GM21423 (cell line): ENCODE data around the gene STUB1.

Source experiments
- ATAC-seq: cut with Tn5 transposase; IDR thresholded peaks from one replicate; pipeline ENCODE4 v1.9.1; 2021; ENCODE audit warnings: mild to moderate bottlenecking, moderate library complexity; ENCODE audit not compliant: unreplicated experiment

The STUB1 gene

DNA sequence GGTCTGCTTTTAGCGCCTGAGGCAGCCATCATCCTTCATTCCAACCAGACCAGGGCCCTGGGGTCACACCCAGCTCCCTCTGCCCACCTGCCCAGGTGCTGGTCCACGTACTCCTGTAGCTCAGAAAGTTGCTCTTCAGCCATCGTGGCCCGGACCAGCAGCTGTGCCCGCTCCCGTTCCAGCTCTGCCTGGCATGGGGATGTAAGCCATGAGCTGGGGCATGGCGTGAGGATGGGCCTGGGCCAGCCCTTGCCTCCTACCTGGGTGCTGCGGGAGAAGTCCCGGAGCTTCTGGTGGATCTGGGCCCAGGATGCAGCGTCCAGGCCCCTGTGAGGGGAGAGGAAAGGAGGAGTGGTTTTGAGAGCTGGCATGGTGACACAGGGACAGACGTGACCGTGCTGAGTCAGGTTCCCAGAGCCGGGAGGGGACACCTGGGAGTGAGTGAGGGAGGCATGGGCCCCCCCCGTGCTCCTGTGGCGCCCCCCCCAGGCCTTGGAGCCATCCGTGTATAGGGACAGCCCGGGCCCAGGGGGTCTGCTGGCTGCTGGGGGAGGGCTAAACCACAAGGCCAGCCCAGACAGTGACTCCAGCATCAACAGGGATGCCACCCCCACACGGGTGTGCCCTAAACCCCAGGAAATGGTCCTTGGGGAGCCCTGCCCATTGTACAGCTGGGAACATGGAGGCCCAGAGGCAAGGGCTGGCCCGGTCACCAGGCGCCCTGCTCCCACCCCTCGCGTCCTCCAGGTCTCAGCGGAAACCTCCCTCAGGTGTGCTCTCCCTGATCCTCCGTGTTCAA, 42.8 kb downstream of the STUB1 start:
- ATAC-seq = no peak

DNA sequence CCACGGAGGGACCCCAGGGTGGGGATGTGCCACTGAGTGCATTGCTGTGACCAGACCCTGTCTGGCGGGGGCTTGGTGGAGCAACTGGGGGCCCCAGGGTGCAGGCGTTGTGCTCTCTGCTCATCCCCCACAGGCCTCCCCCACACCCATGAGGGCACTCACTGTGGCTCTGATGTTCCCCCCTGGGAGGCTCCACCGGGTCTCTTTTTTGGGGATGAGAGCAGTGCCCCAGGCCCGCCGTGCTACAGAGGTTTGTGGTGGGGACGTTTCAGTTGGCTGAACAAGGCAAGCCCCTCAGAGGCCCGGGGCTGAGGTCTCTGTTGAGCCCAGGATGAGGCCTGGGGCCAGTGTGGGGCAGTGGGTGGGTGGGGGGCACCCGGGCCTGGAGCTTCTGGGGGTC, 43.5 kb downstream of the STUB1 start:
- no peak for ATAC-seq

DNA sequence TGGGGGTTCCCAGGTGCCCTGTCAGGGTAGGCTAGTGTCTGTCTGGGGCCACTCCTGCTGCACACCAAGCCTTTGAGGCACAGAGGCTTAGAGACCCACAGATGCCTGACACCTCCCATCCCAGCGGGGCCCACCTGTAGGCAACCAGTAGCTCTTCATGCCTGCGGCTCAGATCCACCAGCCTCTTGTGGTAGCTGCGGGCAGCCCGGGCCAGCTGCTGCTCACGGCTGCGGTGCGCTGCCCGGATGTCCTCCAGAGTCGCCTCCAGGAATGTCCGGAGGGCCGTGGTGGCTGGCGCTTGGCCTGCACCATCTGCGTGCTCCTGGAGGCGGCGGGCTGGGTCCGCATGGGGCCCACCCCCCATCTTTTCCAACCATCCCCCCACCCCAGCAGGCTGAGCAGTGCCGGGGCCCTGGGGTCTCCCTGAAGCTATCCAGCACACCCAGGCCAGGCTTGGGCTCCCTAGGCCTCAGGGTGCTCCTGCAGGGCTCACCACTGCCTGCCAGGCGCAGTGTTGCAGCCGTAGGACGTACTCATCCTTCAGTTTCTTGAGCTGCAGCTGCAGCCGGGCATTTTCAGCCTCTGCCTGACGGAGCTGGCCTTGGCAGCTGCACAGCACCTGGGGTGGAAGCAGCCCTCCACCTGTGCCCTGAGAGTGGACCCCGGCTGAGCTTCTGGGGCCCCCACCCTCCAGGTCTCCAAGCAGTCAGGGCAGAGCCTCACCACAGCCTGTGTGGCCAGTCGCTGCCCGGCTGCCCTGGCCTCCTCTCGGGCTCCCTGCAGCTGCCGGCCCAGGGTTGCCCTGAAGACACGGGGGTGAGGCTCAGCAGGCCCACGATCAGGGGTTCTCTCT, 44.2 kb downstream of the STUB1 start:
- ATAC-seq = no peak

DNA sequence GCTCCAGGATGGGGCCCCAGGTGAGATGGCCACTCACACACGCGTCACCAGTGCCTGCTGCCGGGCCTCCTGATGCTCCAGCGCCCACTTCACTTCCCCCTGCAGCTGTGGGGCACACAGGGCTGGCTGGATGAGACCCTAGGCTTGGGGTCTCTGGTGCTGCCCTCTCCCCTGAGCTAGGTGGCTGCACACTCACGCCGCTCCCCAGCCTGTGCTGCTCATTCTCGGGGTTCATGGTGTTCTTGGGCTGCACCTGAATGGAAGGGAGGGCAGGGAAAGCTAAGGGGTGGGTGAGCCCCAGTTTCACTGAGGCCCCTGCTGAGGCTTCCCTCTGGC, 44.8 kb downstream of the STUB1 start:
- no peak for ATAC-seq

DNA sequence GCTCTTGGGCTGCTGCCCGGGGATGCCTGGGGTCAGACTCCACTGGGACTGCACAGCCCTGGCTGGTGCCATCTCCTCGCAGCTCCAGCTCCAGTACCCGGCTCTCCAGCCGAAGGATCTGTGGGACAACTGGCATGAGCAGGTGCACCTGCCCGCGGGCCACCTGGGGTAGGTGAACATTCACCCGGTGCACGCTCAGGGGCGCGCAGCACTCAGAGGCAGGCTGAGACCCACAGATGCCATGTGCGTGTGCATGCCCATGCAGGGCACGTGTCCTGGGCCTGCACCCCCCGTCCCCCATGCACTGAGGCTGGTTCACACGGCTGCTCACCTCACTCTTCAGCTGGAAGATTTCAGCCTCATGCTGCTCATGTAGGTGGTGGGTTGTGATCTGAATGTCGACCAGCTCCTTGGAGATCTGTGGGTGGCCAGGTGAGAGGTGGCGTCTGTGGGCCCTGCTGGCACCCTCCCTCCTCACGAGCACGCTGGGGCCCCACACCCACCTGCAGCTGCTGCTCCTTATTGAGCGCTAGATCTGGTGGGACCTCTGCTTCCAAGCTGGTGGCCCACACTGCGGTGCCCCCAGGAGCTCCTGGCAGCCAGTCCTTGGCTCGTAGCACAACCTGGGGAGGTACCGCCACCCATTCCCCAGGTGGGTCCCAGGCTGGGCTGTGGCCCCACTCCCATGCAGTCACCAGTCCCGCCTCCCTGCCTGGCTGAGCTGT, 45.4 kb downstream of the STUB1 start:
- no peak for ATAC-seq

DNA sequence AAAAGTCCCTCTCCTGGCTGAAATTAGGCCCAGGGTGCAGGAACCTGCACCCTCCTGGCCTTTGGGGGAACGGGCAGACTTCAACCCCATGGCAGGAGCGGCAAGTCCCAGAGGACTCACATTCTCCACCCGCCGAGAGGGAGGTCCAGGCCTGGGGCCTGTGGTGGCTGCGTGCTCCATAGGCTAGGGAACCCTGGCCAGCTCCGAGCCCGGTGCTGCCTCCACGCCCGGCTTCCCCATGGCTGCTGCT, 45.9 kb downstream of the STUB1 start:
- ATAC-seq = no peak

DNA sequence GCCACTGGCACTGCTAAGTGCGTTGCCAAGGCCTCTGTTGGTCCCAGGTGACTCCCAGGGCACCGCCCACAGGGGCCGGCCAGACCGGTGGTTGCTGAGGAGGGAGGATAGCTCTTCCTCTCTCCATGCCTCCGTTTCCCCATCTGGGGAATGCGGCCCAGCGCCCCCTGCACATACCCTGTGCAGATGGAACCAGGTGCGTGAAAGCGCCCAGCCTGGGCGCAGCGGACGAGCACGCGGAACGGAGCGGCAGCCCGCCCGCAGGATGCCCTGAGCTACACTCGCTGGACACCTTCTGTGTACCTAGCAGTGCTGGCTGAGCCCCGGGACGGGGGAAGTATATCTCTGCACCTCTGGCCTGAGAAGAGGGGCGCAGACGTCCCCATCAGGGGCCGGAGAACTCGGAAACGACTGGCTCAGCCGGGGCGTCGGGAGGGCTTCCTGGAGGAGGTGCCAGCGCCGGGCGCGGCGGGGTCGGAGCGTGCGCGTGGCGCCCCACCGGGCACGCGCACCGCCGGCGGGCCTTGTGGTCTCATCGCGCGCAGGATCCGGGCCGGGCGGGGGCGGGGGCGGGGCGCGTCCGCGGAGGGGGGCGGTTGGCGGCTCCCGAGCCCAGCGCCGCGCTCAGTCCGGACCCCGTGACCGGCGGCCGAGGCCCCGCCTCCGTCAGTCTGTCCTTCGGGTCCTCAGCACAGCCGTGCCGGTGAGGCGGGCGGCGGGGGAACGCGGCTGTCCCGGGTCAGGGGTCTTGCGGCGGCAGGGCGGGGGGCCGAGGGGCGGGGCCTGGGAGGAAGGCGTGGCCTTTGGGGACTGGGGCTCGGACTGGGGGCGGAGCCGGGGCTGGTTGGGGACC, 46.5 kb downstream of the STUB1 start, which contains the start of the genes CCDC78 and HAGHL:
Gene CCDC78 (minus strand): TSS at position 6 of the 853 bp plus-strand sequence. CDS start 76 bp downstream, outside the sequence.
Gene HAGHL (plus strand): TSS at position 669 of the 853 bp plus-strand sequence. CDS start 404 bp downstream, outside the sequence.
- no peak for ATAC-seq

DNA sequence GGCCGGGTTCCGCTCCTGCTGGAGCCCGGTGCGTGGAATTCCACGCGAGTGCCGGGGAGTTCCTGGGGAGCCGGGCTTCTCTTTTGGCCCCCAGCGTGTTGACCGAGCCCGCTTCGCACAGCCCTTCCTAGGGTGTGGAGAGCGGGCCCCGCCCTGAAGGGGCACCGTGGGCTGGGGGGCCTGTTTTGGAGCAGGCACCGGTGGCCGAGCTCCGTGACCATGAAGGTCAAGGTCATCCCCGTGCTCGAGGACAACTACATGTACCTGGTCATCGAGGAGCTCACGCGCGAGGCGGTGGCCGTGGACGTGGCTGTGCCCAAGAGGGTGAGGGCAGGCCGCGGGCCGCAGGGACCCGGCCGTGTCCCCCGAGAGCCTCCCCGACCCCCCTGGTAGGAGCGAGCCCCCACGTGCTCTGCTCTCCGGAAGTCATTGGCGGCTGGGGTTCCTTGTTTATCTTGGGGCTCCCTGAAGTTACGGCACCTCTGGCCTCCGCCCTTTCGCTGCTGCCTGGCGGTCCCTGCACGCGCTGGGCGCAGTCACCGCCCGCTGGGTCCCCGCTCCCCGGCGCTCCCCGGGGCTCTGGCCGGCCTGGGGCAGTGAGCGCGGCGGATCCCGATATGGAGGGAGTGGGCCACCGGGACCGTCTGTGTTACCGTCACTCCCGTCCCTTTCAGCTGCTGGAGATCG, 47.2 kb downstream of the STUB1 start:
- no peak for ATAC-seq

DNA sequence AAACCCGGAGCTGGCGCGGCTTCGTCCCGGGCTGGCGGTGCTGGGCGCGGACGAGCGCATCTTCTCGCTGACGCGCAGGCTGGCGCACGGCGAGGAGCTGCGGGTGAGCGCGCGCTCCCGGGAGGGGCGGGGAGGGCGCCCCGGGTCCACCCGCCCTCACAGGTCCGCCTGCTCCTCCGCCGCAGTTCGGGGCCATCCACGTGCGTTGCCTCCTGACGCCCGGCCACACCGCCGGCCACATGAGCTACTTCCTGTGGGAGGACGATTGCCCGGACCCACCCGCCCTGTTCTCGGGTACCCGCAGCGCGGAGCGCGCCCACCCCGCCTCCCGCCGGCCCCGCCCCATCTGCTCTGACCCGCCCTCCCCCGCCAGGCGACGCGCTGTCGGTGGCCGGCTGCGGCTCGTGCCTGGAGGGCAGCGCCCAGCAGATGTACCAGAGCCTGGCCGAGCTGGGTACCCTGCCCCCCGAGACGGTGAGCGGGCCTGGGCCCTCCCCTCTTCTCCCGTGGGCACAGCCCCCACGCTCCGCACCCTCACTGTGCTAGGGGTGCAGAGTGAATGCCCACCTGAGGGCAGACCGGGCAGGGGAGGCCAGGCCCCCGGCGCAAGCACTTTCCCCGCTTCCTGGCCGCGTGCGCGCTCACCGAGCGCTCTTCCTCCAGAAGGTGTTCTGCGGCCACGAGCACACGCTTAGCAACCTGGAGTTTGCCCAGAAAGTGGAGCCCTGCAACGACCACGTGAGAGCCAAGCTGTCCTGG, 48.1 kb downstream of the STUB1 start:
- ATAC-seq = peak; percentile 39

DNA sequence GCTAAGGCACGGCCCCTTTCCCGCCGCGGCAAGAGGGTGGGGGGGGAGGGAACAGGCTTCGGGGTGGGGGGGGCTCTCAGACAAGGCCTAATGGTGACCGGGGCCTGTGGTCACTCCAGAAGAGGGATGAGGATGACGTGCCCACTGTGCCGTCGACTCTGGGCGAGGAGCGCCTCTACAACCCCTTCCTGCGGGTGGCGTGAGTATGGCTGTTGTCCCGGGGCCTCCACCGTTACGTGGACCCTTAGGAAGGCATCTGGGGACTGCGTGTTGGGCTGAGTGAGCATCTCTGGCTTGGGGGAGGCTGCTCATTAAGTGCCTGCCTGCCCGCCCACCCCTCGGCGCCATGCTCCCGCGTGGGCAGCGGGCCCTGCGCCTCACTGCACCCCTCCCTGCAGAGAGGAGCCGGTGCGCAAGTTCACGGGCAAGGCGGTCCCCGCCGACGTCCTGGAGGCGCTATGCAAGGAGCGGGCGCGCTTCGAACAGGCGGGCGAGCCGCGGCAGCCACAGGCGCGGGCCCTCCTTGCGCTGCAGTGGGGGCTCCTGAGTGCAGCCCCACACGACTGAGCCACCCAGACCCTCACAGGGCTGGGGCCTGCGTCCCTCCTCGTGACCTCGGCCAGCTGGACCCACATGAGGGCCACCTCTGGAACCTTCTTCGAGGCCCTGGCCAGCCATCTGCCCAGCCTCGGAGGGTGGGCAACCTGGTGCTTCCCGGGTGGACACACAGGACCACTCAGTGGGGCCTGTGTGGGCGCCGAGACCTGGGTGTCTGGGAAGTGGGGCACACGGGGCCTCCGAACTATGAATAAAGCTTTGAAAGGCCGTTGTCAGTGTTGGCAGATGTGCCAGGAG, 48.9 kb downstream of the STUB1 start:
- ATAC-seq = no peak

DNA sequence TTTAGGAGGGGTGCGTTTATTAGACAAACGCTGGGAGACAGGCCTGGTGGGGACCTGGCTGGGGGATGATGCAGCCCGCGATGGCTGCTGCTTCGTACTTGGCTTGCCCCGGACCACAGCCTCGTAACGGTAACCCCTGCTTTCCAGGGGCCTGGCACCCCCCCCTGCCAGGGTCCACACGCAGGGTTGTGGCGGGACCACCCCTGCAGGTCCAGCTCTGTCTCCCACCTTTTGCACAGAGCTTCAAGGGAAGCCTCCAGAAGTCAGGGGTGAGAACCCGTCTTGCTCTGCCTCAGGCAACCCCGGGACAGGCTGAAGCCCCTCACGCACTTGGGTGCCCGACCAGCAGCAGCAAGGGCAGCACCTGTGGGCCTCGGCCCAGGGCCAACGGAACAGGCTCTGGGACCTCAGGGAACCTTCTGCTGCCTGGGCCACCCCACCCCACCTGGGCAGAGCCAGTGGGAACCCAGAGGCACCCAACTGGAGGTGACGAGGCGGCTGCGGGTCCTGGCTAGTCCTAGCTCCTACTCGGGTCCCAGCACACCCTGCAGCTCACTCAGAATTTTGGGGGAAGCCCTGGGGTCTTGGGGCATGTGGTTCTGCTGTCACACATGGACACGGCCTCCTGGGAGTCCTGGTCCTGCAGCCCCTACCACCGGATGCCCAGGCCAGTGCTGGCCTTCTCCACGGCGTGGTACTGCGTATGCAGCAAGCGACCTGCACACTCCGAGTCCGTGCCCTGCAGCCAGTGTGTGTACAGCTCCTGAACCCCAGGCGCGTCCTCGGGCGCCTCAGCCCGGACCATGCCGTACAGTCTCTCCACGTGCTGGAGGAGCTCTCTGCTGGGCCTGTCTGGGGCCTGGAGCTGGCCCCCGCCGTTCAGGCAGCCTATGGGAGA, 49.8 kb downstream of the STUB1 start:
- ATAC-seq = no peak

DNA sequence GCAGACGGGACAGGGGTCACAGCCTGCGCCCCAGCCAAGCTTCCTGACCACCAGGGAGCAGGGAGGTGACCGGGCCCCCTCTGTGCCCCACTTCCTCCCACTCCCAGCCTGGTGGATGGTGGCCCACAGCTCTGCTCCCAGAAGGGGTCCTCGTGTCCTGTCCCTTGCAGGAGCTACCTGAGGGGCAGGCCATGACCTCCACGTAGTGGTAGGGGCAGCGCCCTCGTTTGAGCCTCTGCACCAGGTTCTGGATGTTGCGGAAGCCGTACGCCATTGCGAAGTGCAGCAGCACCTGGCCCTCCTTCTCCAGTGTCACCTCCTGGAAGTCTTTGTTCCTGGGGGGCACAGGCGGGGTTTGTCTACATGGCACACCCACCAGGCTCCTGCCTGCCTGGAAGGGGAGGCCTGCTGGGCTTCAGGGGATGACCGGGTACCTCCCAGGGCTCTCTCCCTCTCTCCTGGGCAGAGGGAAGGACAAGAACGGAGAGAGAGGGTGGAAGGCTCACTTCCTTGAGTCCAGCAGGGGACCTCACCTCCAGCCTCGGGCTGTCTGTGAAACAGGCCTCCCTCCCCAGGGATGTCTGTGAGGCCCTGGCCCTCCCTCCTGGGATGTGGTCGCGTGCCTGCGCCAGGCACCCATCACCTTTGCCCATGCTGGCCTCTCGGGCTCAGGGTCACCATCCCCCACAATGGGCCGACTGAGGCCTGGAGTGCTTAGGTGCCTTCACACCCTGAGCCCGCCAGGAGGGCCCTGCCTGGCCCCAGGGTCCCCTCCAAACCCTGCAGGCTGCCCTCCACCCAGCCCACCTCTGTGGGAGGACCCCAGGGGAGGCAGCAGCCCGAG, 50.7 kb downstream of the STUB1 start:
- ATAC-seq = no peak

DNA sequence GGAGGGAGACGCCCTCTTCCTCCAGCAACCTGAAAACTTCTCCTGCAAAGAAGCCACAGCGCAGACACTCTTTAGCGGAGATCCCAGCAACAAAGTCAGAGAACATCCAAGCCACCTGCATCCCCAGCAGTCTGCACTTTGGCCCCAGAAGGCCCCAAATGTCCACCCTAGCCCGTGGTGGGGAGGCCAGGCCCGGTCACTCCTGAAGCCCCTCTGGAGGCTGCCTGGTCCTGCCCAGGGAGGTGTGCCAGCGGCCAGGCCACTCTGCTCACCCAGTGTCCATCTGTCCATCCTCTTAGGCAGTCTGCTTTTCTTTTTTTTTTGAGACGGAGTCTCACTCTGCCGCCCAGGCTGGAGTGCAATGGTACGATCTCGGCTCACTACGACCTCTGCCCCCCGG, 52.1 kb downstream of the STUB1 start:
- ATAC-seq = no peak
